Uterus (tissue), 2 donors: ENCODE data around the gene LGALS12.

Source experiments
- CTCF ChIP-seq, 4 experiments: fragments of 200-600 bp in 2 of 4; fragments of 450-650 bp in 2 of 4; sonication (generic) in 2 of 4; IDR thresholded peaks; one replicate each; pipeline ENCODE4 v1.5.1; 2016 to 2019; ENCODE audit warnings: antibody characterized with exemption in 4 of 4, mild to moderate bottlenecking in 2 of 4, moderate library complexity in 1 of 4
- POLR2A ChIP-seq, 2 donors: fragments of 450-650 bp; IDR thresholded peaks; one replicate each; pipeline ENCODE4 v1.6.1; 2016; ENCODE audit warnings: antibody characterized with exemption in 2 of 2, mild to moderate bottlenecking in 1 of 2, moderate library complexity in 1 of 2

GRCh38 chr11:63534895-63535461 lies 29.1 kb downstream of the LGALS12 start:
- TF ChIP-seq CTCF (IDR thresholded peaks at IDR 0.05) (no peak), POLR2A (IDR thresholded peaks at IDR 0.05) (no peak)
